Endothelial cell of umbilical vein (primary cell): ENCODE measurements around the gene HOXC5. TPM values are rescaled to one million over a fixed set of nuclear protein-coding genes. Genes with fewer than 3 reads are reported as not detected.

Source experiments
- BruUV-seq: library from RNA; stranded (reverse); fragments of 400-500 nt; replicated peaks from 2 replicates; lab custom pipeline; 2021; lab: Mats Ljungman, UMichigan
- CTCF ChIA-PET: fragments of 300-600, 350-600 bp; sonication (Branson Sonifier 250); formaldehyde crosslinking; loops from one replicate; lab custom pipeline; 2021; ENCODE audit warnings: antibody characterized with exemption, inconsistent platforms; lab: Charles Lee
- POLR2A ChIA-PET: fragments of 300-600, 350-600 bp; sonication (Branson Sonifier 250); formaldehyde crosslinking; loops from one replicate; lab custom pipeline; 2021; ENCODE audit warnings: antibody characterized with exemption, inconsistent platforms; lab: Charles Lee
- DNase-seq: peaks from one replicate; pipeline ENCODE4 v3.0.0-alpha.2; 2011; ENCODE audit warnings: low read depth, low spot score
- FAIRE-seq: peaks from 2 replicates; lab custom pipeline; 2011; peaks lifted over from hg19 to GRCh38; lab: Jason Lieb, UNC
- H2AFZ ChIP-seq: 2 replicates; pipeline ENCODE4 v1.6.0; 2012; ENCODE audit warnings: low read depth, low read length, control low read depth, inconsistent platforms
- H3K27ac ChIP-seq: 2 replicates; pipeline ENCODE4 v1.5.1; 2011; ENCODE audit warnings: low read depth, mild to moderate bottlenecking, control low read depth, low read length, moderate library complexity; ENCODE audit not compliant: insufficient read depth
- H3K27me3 ChIP-seq, 2 experiments: 2 replicates each; pipeline versions ENCODE4 v1.6.0 to v1.6.1; 2011; ENCODE audit warnings: low read length in 2 of 2, mixed read lengths in 1 of 2; ENCODE audit not compliant: control insufficient read depth in 2 of 2, insufficient read depth in 2 of 2
- H3K36me3 ChIP-seq, 2 experiments: 2 replicates in 1 of 2; 3 replicates in 1 of 2; pipeline ENCODE4 v1.5.1; 2011; ENCODE audit warnings: low read length in 2 of 2, mild to moderate bottlenecking in 1 of 2, moderate library complexity in 1 of 2; ENCODE audit not compliant: control insufficient read depth in 2 of 2, insufficient read depth in 2 of 2; ENCODE audit errors: extremely low read depth in 1 of 2
- H3K4me1 ChIP-seq: 3 replicates; pipeline ENCODE4 v1.5.1; 2011; ENCODE audit warnings: mild to moderate bottlenecking, low read length; ENCODE audit not compliant: control insufficient read depth, insufficient read depth; ENCODE audit errors: extremely low read depth
- H3K4me2 ChIP-seq: 2 replicates; pipeline ENCODE4 v1.6.1; 2011; ENCODE audit warnings: low read length, control low read depth, mixed read lengths; ENCODE audit not compliant: insufficient read depth
- H3K4me3 ChIP-seq, 3 experiments: fragments of 200-600 bp in 1 of 3; sonication (generic), shearing (Covaris generic) in 1 of 3; replicated peaks in 1 of 3; 2 replicates each; pipeline ENCODE4 v1.5.1; 2011 to 2016; ENCODE audit warnings: control low read depth in 3 of 3, low read length in 3 of 3, mild to moderate bottlenecking in 2 of 3, inconsistent platforms in 1 of 3, low read depth in 1 of 3, moderate library complexity in 1 of 3; ENCODE audit not compliant: insufficient read depth in 1 of 3
- H3K79me2 ChIP-seq: 2 replicates; pipeline ENCODE4 v1.6.0; 2012; ENCODE audit warnings: low read length, inconsistent platforms; ENCODE audit not compliant: control insufficient read depth, insufficient read depth
- H3K9ac ChIP-seq: replicated peaks from 2 replicates; pipeline ENCODE3; 2011; ENCODE audit warnings: low read length, control low read depth; ENCODE audit not compliant: insufficient read depth; ENCODE audit errors: extremely low read depth
- H3K9me1 ChIP-seq: replicated peaks from 3 replicates; pipeline ENCODE4 v1.6.0; 2011; ENCODE audit warnings: mild to moderate bottlenecking, low read length; ENCODE audit not compliant: control insufficient read depth, insufficient read depth; ENCODE audit errors: extremely low read depth
- H3K9me3 ChIP-seq: replicated peaks from 2 replicates; pipeline ENCODE4 v1.5.1; 2012; ENCODE audit warnings: low read length, inconsistent platforms; ENCODE audit not compliant: control insufficient read depth, insufficient read depth
- H4K20me1 ChIP-seq: replicated peaks from 2 replicates; pipeline ENCODE3; 2011; ENCODE audit warnings: mild to moderate bottlenecking, low read length; ENCODE audit not compliant: control insufficient read depth, insufficient read depth; ENCODE audit errors: extremely low read depth
- CTCF ChIP-seq, 2 donors: IDR thresholded peaks; 1 replicate in 1 of 2; 2 replicates in 1 of 2; pipeline ENCODE4 v1.5.1; 2011; ENCODE audit warnings: low read length in 2 of 2, mild to moderate bottlenecking in 2 of 2, moderate library complexity in 2 of 2, control low read depth in 1 of 2, inconsistent platforms in 1 of 2, low read depth in 1 of 2; ENCODE audit not compliant: insufficient read depth in 1 of 2; ENCODE audit errors: extremely low read depth in 1 of 2
- EZH2 ChIP-seq: IDR thresholded peaks from 2 replicates; pipeline ENCODE4 v1.6.1; 2012; ENCODE audit warnings: borderline replicate concordance, low read depth, mild to moderate bottlenecking, moderate library complexity, low read length, inconsistent platforms; ENCODE audit not compliant: severe bottlenecking
- GATA2 ChIP-seq: IDR thresholded peaks from 2 replicates; pipeline ENCODE4 v1.7.0; 2011; ENCODE audit warnings: low read depth, mild to moderate bottlenecking, moderate library complexity, mixed read lengths, low read length; ENCODE audit not compliant: insufficient read length, insufficient read depth
- POLR2A ChIP-seq: IDR thresholded peaks from 2 replicates; pipeline ENCODE4 v1.6.1; 2012; ENCODE audit warnings: low read depth, mild to moderate bottlenecking, control low read depth, low read length
- POLR2AphosphoS5 ChIP-seq: IDR thresholded peaks from 2 replicates; pipeline ENCODE4 v1.6.1; 2012; ENCODE audit warnings: low read depth, mild to moderate bottlenecking, control low read depth, low read length, moderate library complexity; ENCODE audit not compliant: insufficient read depth
- dilution Hi-C: fragments of 300-500 bp; cut with MboI; formaldehyde crosslinking; loops from one replicate; pipeline ENCODE4 v1.15.0; 2019; ENCODE audit warnings: low sequenced_read_pairs; ENCODE audit not compliant: extremely low pct_ligation_motif_present
- intact Hi-C: fragments of 100-400 bp; cut with micrococcal nuclease; formaldehyde crosslinking; loops from one replicate; pipeline ENCODE4 v1.10.0; 2022
- polyA plus RNA-seq, 4 experiments: library from polyadenylated mRNA; depleted of rRNA in 3 of 4; stranded (reverse) in 3 of 4; unstranded in 1 of 4; fragments of >200 nt; gene quantifications; 2 replicates each; pipeline versions ENCODE4 v1.2.1 to v1.2.3, GENCODE V29; 2011 to 2012; ENCODE audit warnings: missing spikeins in 1 of 4
- total RNA-seq: library from RNA; stranded (reverse); gene quantifications from 2 replicates; pipeline ENCODE4 v1.2.3, GENCODE V29; 2021

Gene HOXC5
- total and polyA plus RNA-seq, 2 donors (not counting 3 experiments of a cell fraction or from before 2014, with no cell fraction given), result not detected

GRCh38 chr12:53989227-53990113 is 43.4 kb upstream of the HOXC5 start:
- FAIRE-seq, result peak; percentile 63
- Histone ChIP-seq H3K9me1 (no peaks in the 10 kb centered on the region), H3K4me1 (no peaks in the 10 kb centered on the region), H3K36me3 (no peaks in the 10 kb centered on the region), H3K79me2 (no peaks in the 10 kb centered on the region), H3K9ac (no peak overlapping the region), H4K20me1 (no peaks in the 10 kb centered on the region), H3K27me3 (peaks cover 90 to 93% of the 10 kb centered on the region in 2 experiments), H3K27ac (no peak overlapping the region), H3K4me3 (no peak overlapping the region), H3K4me2 (no peak overlapping the region), H3K9me3 (no peaks in the 10 kb centered on the region), H2AFZ (no peak overlapping the region)
- POLR2A ChIA-PET, result no interaction called here
- dilution Hi-C loops (no loop called here), intact Hi-C loops (loop anchor here (2.0 to 5.0 kb wide), 2 partner anchors 199 to 287 kb away; no protein-coding TSS in a partner anchor)
- CTCF ChIA-PET, result interaction anchor here (1.0 to 4.3 kb wide), 9 partner anchors 11 to 221 kb away, joined by 3 to 24 read pairs (median 6); partner anchors contain the start of gene HOXC9
- TF ChIP-seq CTCF (IDR thresholded peaks at IDR 0.05; ENCODE audit: extremely low read depth in 1 of 2, insufficient read depth in 1 of 2, low read depth in 1 of 2, low read length in 2 of 2) (peak; percentile 31 to 40), POLR2A (no peak), EZH2 (peak; percentile 67), GATA2 (no peak), POLR2AphosphoS5 (no peak)
- DNase-seq, result peak; percentile 16
- BruUV-seq, result no TSS peak
